Activated CD8-positive, alpha-beta memory T cell treated with anti-CD3 and anti-CD28 coated beads for 36 hours (primary cell): ENCODE measurements around the gene ZFYVE1. TPM values are rescaled to one million over a fixed set of nuclear protein-coding genes. Genes with fewer than 3 reads are reported as not detected.
"Not testable (repeated sequence)": the region's sequence is repeated elsewhere in the genome, so short reads cannot be mapped to it uniquely, and the experiment has no call there.

Experiments used
- CTCF ChIA-PET: fragments of 350-600 bp; sonication (Branson Sonifier 250); formaldehyde crosslinking; loops from one replicate; lab custom pipeline; 2021; ENCODE audit warnings: antibody characterized with exemption; lab: Charles Lee
- POLR2A ChIA-PET: fragments of 350-600 bp; sonication (Branson Sonifier 250); formaldehyde crosslinking; loops from one replicate; lab custom pipeline; 2021; ENCODE audit warnings: antibody characterized with exemption; lab: Charles Lee
- total RNA-seq, 2 experiments: library from RNA; stranded (reverse); gene quantifications; one replicate each; pipeline ENCODE4 v1.2.3, GENCODE V29; 2021

The ZFYVE1 gene
- total RNA-seq, 2 experiments from 2014 or later: 9.4 to 9.7 TPM

DNA sequence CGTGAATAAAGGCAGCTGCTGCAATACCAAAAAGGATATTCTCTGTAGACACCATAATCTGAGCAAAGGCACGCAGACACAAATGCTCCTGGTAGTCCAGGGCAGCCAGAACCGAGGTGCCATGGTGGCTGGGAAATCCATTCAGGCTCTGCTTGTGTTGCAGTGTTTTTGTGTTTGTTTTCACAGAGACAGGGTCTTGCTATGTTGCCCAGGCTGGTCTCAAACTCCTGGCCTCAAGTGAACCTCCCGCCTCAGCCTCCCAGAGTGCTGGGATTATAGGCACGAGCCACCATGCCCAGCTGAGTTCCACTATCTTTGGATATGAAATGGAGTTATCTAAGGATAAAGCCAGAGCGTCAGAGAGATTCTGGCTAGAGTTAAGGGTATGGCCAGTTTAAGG lies 60.9 kb downstream of the ZFYVE1 start:
- POLR2A ChIA-PET: no interaction called here
- CTCF ChIA-PET: no interaction called here

DNA sequence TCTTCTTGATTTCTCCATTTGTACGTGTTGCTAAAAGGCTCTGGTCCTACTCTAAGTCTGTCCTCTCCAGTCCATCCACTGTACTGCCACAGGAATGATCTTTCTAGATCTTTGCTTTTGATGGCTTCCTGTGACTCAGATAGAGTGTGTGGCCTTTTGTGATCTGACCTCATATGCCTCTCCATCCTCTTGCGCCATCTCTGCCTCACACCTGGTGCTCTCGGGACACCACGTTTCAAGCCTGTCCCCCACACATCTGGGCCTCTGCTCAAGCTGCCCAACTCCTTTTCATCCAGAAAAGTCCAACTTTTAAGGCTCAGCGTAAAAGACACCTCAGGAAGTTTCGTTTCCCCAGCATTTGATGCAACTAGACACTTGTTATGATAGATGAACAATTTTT lies 61.7 kb downstream of the ZFYVE1 start:
- CTCF ChIA-PET: no interaction called here
- POLR2A ChIA-PET: no interaction called here

DNA sequence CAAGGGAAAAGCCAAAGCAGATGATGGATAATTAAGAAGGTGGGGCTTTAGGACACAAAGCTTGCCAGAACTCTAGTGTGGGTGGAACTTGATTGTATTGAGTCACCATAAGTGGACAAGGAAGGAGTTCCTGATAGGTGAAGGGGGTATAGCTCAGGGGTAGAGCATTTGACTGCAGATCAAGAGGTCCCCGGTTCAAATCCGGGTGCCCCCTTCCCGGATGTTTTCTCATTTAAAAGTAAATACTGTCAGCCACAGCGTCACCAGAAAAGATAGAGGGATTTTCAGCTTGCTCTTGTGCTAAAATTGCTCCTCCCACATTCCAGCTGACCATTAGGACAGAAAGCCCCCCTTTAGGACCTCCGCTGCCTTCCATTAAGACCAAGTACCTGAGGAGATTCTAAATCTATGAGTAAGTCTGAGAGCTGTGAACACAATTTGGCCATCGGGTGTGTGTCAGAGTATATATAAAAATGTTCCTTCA lies 64.0 kb downstream of the ZFYVE1 start:
- POLR2A ChIA-PET: no interaction called here
- CTCF ChIA-PET: no interaction called here

DNA sequence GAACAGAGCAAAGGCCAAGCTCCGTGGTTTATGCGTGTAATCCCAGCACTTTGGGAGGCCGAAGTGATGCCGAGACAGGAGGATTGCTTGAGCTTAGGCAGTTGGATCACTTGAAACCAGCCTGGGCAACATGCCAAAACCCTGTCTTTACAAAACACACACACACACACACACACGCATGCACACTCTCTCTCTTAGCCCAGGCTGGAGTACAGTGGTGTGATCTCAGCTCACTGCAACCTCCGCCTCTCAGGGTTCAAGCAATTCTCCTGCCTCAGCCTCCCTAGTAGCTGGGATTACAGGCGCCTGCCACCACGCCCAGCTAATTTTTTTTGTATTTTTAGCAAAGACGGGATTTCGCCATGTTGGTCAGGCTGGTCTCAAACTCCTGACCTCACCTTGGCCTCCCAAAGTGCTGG lies 64.6 kb downstream of the ZFYVE1 start:
- POLR2A ChIA-PET: not testable (repeated sequence)
- CTCF ChIA-PET: interaction anchor here (0.7 kb wide), 1 partner anchor 161 kb away, joined by 3 read pairs; no protein-coding TSS in a partner anchor

DNA sequence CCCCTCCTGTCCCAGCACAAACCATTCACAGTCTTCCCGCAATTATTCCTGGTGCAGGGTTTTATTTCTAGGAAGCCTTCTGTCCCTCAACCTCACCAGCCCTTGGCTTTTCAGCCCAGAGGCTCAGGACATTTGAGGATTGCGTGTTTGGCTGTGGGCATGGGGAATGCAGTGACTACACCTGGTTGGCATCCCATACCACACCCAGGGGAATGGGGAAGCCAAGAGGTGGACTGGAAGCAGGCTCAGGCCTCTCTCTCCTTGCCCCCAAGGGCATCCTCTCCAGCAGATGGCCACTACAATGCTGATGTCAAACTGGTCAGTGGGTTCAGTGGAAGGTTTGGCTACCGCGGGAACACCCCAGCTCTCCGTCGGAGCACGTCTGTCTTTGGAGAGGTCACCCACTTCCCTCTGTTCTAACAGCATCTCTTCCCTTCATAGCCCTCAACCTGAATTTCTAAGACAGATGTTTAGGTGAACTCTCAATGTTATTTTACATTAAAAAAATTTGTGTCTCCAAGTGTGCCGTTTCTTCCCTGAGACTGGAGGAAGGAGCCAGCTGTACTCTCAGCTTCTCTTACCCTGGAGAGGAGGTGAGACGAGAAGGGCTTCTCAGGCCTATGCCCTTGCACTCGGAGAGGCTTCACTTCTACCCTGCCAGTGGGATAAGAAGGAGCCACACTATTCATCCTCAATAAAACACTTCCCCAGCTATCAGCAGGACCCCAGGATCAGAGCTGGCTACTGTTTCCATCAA lies 65.1 kb downstream of the ZFYVE1 start:
- ChIA-PET POLR2A (no interaction called here), CTCF (interaction anchor here (0.7 kb wide), 1 partner anchor 160 kb away, joined by 3 read pairs; no protein-coding TSS in a partner anchor)

GRCh38 chr14:72961016-72961415 lies 65.9 kb downstream of the ZFYVE1 start:
- POLR2A ChIA-PET, CTCF ChIA-PET: not testable (repeated sequence)

DNA sequence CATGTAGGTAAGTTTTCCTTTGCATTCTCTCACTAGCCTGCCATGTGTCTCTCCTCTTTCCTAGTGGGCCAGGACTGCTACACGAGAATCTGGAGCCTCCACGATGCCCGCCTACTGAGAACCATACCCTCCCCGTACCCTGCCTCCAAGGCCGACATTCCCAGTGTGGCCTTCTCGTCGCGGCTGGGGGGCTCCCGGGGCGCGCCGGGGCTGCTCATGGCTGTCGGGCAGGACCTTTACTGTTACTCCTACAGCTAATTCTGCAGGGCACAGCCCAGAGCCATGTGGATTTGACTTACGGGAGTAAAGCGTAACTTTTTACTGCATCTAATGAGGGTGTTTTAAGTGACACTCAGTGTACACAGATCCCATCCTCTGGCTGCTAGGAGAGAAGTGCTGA lies 68.4 kb downstream of the ZFYVE1 start:
- ChIA-PET CTCF (no interaction called here), POLR2A (no interaction called here)

DNA sequence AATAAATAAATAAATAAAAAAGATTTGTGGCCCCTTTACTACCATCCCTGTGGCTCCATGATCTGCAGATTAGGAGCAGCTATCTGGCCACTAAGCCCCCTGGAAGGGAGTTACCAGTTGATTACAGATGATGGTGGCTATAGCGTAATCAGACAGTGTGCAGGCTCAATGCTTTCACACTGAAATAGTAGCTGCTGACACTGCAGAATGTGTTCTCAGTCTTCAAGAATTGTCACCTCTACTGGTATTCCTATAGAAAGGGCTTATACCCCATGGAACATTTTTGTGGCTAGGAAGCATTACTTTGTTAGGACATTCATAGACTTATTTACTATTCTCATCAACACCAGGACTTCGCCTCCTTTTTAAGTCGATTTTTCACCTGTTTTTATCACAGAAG lies 69.7 kb downstream of the ZFYVE1 start:
- CTCF ChIA-PET: no interaction called here
- POLR2A ChIA-PET: no interaction called here

DNA sequence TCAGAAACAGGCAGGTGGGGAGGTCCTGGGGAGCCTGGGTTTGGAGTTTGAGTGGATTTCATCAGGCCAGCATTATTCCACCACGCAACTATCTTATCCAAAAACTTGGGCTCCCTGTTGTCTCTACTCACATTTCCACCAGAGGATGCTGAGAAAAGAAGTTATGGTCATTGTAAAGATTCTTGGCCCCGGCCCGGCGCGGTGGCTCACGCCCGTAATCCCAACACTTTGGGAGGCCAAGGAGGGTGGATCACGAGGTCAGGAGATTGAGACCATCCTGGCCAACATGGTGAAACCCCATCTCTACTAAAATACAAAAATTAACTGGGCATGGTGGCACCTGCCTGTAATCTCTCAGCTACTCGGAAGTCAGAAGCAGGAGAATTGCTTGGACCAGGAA lies 70.2 kb downstream of the ZFYVE1 start:
- POLR2A ChIA-PET, CTCF ChIA-PET: not testable (repeated sequence)

DNA sequence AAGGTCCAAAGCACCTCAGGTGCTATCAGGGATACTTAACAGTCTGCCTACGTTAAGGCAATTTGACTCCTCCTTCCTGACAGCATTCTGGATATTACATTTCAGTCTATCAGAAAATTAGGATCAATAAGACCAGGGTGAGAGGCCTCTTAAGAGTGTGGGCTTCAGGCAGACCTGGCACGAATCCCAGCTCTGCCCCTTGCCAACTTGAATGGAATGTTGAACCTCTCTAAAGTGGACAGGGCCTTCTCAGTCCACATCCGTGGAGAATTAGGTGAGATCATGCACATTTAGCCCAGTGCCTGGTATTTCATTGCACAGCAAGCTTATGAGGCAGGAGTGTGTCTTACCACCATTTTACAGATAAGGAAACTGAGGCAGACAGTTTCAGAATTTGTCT lies 74.7 kb downstream of the ZFYVE1 start:
- CTCF ChIA-PET: no interaction called here
- POLR2A ChIA-PET: no interaction called here

- ChIA-PET CTCF (interaction anchor here (0.9 to 2.9 kb wide), 8 partner anchors 8 to 435 kb away, joined by 3 to 16 read pairs (median 4); partner anchors contain the start of gene DCAF4), POLR2A (interaction anchor here (0.8 kb wide), 1 partner anchor 10 kb away, joined by 3 read pairs; no protein-coding TSS in a partner anchor)
Observed at GRCh38 chr14:72948481-72949138, 78.3 kb downstream of the ZFYVE1 start.

- ChIA-PET POLR2A (interaction anchor here (0.8 kb wide), 1 partner anchor 9 kb away, joined by 3 read pairs; no protein-coding TSS in a partner anchor), CTCF (interaction anchor here (0.6 to 2.9 kb wide), 3 partner anchors 22 to 620 kb away, joined by 3 to 16 read pairs (median 13); partner anchors contain the start of gene DCAF4)
Observed at GRCh38 chr14:72947366-72948160, 79.3 kb downstream of the ZFYVE1 start.

DNA sequence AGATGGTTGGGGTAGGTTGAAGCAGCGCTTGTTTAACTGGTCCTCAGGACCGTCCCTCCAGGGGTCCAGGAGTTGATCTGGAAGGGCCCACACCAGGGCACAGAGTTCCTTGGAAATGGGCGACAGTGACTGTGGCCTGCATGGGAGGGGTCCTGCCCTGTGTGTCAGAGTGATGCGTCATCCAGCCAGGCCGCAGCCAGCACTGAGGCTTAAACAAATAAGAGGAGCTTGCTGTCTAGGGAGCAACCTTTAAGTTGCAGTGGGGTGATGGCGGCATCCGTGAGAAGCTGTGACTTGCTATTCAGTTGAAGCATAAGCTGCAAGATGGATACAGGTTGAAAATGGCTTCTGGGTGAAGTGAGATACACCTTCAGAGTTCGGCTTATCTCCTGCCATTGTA lies 80.4 kb downstream of the ZFYVE1 start:
- ChIA-PET POLR2A (no interaction called here), CTCF (interaction anchor here (0.7 kb wide), 1 partner anchor 395 kb away, joined by 3 read pairs; no protein-coding TSS in a partner anchor)

GRCh38 chr14:72945356-72946027 lies 81.4 kb downstream of the ZFYVE1 start:
- CTCF ChIA-PET: interaction anchor here (0.6 kb wide), 1 partner anchor 12 kb away, joined by 3 read pairs; no protein-coding TSS in a partner anchor
- POLR2A ChIA-PET: no interaction called here

DNA sequence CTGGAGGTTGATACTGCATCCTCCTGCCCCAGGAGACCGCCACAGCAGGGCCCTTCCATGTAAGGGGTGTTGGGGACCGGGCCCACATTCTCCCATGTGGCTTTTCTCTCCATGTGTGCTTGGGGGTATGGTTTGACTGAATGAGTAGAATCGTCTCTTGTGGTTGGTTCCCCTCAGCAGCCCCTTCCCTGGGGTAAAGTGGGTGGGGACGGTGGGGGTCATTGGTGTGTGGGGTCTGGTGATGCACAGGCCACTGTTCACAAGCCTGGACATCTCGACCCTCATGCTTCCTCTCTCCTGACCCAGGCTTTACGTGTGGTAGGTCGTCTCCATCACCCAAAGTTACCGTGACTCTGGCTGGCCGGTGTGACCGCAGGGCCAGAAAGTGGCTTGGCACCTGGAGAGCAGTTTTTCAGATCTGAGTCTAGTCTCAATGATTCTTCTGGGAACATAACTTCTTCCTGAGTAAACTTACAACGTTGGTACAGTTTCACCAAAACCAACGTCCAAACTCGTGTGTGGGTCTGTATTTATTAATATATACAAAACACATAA lies 83.0 kb downstream of the ZFYVE1 start:
- CTCF ChIA-PET: interaction anchor here (0.9 kb wide), 1 partner anchor 17 kb away, joined by 4 read pairs; no protein-coding TSS in a partner anchor
- POLR2A ChIA-PET: no interaction called here

DNA sequence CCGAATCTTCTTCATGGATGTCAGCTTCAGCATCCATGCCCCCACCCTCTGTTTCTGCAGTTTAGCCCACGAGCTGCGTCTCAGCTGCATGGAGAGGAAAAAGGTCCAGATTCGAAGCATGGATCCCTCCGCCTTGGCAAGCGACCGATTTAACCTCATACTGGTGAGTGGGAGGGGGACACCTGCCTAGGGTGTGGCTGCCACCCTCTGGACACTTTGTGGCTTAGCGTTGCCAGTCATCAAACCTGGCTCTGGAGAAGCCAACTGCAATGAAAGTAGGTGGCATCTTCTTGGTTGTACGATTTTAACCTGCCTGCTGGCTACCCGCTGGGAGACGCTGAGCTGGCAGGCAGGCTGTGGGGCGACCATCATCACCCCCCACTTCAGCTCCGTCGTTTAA lies 84.0 kb downstream of the ZFYVE1 start:
- CTCF ChIA-PET: no interaction called here
- POLR2A ChIA-PET: no interaction called here

DNA sequence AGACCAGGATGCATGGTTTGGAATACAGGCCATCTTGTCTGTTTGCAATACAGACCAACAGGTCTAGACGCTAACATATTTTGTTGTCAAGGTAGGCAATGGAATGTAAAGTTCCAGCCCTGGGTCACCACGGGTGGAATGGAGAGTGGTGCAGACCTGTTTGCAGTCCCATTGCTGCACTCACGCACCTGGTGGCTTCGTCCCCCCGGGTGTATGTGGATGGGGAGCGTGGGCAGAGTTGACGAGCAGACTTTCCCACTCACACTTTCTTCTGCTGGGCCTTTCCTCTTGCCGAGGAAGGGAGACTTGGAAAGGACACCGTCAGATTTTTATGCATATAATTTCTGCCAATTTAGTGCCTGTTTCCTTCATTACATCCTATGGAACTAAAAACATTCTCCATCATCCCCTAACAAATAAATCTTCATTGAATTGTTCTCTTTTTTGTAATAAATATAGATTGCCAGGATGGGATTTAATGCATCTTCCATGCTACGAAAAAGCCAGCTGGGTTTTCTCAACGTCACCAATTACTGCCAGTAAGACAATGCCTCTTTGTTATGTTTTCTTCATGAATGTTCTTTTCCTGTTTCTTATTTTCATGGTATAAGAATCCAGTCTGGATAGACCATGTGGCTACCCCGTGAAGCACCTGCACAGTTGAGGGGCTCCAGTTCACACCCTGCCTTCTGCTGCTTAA lies 85.5 kb downstream of the ZFYVE1 start:
- CTCF ChIA-PET: no interaction called here
- POLR2A ChIA-PET: interaction anchor here (0.6 kb wide), 1 partner anchor 111 kb away, joined by 3 read pairs; no protein-coding TSS in a partner anchor

- ChIA-PET POLR2A (interaction anchor here (0.5 kb wide), 1 partner anchor 71 kb away, joined by 8 read pairs; no protein-coding TSS in a partner anchor), CTCF (interaction anchor here (1.8 kb wide), 1 partner anchor 10 kb away, joined by 5 read pairs; no protein-coding TSS in a partner anchor)
Observed at GRCh38 chr14:72939630-72940029, 87.3 kb downstream of the ZFYVE1 start.
